Thyroid gland (tissue), 4 donors: ENCODE results near the gene CSK.

ENCODE experiments used
- CTCF ChIP-seq, 6 experiments: fragments of 200-600 bp in 3 of 6; fragments of 450-650 bp in 3 of 6; sonication (generic) in 3 of 6; IDR thresholded peaks; one replicate each; pipeline ENCODE4 v1.5.1; 2016 to 2019; ENCODE audit warnings: antibody characterized with exemption in 6 of 6, mild to moderate bottlenecking in 2 of 6, inconsistent platforms in 1 of 6, moderate library complexity in 1 of 6
- POLR2A ChIP-seq, 2 donors: fragments of 450-650 bp; IDR thresholded peaks; one replicate each; pipeline ENCODE4 v1.6.1; 2017; ENCODE audit warnings: antibody characterized with exemption in 2 of 2, mild to moderate bottlenecking in 2 of 2, moderate library complexity in 1 of 2

- TF ChIP-seq CTCF (IDR thresholded peaks at IDR 0.05), result no peak
- TF ChIP-seq POLR2A (IDR thresholded peaks at IDR 0.05), result no peak
Observed at GRCh38 chr15:74843891-74844299, 62.0 kb downstream of the CSK start.
